GM21825 (cell line): ENCODE results near the gene XK.

Experiments used
- ATAC-seq: cut with Tn5 transposase; IDR thresholded peaks from one replicate; pipeline ENCODE4 v1.9.1; 2021; ENCODE audit warnings: mild to moderate bottlenecking, moderate library complexity; ENCODE audit not compliant: unreplicated experiment

The XK gene

DNA sequence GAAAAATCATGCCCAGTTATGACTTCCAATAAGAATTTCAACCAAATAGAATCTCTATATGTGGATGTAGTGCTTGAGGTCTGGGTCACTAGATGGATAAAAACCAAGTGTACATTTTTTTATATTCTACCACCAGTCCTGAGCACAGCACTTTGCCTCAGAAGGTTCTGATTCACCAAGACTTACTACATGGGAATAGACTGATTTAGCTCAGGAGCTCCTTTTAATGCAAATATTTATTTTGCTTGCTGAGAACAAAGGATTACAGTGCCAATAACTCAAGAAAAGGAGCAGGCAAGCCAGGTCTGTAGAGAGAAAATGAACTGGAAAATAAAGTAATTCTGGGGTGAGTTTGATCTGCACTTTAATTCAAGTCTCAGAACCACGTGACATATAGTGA lies 6.4 kb upstream of the XK start:
- ATAC-seq = no peak

DNA sequence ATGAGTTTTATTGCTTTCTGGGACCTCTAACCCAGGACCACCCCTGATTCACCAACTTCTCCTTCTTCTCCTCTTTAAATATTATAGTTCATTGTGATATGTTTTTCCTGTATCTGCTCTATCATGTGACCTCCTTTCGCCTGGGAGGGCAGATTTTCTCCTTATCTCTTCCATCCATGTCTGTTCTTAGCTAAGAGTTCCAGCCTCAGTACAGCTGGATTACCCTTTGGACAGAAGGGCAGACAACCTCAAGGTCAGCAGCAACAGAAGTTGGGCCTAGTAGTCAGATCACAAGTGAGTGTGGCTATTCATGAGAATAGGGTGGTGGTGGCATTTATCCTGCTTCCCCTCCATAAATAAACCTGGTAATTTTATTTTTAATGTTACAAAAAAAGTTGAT lies 5.7 kb upstream of the XK start:
- ATAC-seq = no peak

DNA sequence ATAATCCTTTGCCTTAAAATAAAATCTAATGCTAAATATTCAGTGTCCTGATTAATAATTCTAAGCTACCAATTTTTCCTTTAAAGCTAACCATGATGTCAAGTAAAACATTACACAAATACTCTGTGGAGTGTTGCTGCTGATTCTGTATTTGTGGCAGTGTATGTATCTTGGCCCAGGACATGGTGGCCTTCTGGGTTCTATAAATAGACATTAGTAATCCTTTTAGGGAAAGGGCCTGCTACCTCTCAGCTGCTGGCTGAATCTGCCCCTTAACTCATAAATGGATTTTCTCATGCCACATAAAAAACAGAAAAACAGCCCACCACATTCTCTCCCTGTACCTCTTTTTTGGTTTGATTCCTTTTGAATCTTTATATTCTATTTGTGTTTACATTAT lies 1.2 kb upstream of the XK start:
- no peak for ATAC-seq

DNA sequence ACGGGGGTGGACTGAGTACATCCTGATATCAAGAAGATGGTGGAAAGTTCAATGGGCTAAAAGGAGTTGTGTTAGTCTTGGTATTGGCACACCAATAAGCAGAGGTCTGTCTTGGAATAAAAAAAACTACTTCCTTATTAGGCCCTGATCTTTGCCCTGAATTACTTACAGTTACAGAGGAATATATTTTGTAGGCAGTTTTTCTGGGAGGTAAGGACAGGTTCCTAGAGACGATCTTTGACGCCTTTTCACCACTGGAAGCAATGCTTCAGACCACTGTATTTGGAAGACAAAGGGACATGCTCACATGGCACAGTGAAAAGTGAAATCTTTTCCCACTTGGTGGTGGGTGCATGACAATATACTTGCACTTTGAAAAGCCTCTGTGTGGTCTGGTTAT lies 618 bp upstream of the XK start:
- no peak for ATAC-seq

DNA sequence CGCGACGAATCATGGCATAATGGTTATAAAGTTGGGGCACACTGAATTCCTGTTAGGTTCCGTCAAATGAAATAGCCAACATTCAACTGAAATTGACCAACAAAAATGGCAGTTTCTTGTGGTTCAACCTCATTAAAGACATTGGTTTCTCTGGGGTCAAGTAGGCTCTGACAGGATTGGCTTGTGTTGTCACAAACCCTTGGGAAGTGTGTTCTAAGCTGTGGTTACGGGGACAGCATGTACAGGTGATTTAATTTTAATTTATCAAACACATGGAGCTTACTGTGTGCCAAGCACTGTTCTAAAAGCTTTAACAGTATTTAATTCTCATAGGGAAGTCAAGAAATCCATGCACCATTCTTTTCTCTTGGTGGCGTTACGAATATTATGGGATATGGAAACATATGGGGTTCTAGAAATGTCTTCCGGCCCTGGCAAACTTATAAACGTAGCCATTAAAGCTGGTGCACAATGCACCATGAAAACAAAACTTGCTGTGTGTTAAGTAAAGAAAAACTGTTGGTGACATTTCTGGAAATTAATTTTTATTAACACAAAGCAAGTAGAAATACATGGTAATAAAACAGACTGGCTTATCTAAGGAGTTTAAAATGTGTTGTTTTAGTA lies 891 bp downstream of the XK start:
- ATAC-seq = no peak

DNA sequence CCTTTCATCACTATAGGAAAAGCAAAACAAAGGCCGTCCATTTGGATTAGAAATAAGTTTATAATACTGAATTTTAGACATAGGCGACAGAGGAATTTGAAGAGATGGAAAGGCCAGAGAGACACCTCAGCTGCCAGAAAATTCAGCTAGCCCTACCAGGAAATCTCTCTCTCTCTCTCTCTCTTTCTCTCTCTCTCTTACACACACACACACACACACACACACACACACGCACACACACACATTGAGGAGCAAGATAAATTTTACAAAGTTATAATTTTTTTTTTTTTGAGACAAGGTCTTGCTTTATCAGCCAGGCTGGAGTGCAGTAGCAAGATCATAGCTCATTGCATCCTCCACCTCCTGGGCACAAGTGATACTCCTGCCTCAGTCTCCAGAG lies 1.4 kb downstream of the XK start:
- no peak for ATAC-seq

DNA sequence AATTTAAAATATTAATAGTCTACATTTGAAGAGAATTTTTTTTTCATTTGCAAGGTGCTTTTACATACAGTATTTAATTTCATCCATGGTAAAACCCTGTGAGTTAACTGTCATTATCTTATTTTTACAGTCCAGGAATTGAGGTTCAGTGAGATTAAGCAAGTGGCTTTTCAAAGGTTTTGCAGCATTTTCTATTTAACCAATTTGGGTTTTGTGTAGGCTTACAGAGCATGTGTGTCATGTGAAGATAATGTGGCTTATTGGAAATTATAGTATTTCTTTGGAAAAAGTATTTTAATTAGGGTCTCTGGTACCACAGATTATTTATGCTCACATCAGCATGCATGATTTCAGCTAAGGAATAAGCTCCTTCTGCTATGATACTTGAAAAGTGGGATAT lies 4.5 kb downstream of the XK start:
- ATAC-seq = no peak

DNA sequence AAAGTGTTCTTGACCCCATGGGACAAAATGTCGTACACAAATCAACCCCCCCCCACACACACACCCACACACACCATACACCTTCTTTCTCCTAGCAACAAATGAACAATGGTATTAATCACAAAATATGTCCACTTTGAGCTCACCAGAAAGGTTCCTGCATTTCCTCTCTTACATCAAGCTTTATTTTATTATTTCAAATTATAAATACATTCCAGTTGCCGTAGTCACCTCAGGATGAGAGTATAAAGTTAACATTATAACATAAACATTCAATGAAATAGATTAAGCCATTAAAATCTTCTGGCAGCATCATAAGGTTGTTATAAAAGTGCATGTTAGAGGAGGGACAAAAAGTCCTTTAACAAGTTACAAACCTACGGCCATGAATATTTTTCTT lies 7.3 kb downstream of the XK start:
- no peak for ATAC-seq

DNA sequence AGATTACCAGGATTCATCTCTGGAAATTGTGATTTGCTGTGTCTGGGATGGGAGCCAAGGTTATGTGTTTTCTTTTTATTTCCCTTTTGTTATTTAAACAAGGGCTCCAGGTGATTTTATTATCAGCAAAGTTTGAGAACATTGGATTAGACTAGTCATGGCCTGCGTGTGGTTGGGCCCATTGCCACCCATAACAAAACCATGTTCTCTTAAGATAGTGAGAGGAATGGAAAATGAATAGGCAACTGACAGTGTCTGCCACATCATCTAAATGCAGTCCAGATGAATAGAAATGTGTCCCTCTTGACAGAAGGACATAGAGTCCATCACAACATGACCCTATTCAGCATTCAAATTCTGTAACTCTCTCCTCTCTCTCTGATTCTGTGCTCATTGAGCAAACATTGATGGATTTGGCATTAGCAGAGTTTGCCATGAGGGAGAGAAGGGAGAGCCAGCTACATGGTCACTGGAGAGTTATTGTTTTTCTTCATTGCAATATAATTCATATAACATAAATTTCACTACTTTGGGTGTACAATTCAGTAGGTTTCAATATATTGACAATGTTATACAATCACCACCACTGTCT lies 11.7 kb downstream of the XK start:
- ATAC-seq = no peak

DNA sequence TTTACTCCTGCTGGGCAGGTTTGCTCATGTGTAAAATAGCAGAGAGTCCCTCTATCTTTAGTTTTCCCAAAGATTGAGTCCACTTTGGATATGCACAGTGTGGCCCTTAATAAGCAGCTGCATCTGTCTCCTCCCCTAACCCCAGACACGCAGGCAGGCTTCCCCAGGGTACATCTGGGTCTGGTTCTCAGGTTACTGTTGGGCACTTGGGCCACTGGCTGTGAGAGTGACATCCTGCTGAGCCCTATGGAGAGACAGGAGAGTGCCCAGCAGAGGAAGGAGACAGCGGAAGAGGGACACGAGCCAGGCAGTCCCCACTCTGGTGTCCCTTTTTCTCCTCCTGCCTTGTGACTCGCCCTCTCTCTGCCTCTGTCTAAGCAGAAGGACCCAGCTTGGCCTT lies 16.0 kb downstream of the XK start:
- ATAC-seq = no peak

DNA sequence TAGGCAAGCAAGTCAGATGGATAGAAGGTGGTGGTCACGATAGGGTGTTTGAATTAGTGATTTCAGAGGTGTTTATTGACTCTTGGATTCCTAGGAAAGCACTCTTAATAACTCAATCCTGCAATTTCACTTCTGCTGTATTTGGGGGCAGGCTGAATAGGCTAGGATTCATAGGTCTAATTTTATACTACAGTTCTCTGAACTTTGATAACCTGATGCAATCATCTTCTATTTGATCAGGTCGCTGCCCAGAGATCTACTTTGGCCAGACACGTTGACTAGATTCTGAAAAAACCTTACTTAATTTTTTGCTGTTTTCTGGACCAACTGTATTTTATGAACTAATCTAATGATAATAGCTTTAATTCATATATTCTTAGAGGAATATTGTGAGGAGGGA lies 26.4 kb downstream of the XK start:
- no peak for ATAC-seq

DNA sequence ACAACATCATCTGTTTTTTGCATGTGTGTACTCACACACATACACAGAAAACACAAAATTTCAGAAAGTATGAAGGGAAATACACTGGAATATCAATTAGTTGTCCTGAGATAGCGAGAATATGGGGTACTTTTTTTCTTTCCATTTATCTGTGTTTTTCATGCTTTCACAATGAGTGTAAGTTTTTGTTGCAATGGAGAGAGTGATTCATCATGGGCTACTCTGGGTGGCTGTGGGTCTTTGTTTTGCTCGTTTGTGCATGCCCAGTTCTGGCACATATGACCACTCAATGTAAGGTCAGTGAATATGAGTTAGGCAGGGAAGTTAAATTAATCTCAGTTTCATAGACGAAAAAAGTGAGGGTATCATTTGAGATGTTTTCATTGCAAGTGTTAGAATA lies 26.9 kb downstream of the XK start:
- no peak for ATAC-seq

DNA sequence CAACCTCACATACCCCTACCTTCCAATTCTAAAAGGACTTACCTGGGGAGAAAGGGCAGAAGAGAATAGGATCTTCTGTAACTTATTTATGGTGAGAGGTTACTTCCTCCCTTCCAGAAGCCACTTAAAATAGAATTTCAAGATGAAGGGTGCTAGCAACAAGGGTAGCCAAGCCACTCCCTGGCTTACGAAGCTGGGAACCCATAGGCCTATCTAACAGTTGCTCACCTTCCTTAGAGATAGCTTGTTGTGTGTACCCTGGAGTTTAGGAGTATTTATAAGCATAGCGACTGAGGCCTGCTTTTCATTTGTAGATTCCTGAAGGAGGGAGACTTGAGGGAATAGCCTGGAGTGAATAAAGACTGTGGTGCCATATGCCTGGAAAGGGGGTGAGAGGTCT lies 28.9 kb downstream of the XK start:
- no peak for ATAC-seq

DNA sequence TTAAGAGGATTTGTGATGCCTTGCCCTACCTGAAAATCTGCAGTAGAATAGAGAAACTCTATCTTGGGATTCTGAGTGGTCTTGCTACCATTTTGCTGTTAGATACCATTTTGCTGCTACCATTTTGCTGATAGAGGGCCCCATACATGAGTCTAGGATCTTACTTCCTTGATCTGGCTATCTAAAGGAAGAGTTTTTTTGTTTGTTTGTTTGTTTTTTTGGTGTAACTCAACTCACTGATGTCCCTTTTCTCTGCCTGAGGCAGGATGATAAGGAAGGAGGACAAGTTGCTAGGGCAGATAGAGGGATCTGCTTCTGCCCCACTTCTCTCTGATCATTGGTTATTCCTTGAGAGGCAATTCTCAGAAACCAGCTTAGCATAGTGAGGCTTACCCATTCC lies 31.0 kb downstream of the XK start:
- no peak for ATAC-seq

DNA sequence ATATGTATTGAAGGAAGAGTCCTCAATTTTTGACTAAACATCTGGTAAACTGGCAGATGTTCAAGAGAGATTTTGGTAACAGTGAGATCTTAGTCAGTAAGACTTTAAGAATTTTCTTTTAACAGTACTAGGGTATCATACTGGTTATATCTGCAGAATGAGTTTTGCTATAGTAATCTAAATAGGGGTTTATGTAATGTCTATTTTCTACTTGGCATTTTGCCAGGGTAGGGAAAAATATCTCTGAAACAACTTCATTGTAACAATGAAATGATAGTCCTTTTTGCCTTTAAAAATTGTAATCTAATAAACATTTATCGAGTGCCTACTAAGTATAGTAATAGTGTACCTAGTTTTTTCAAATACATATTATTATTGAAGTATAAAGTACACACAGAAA lies 32.1 kb downstream of the XK start:
- ATAC-seq = no peak

DNA sequence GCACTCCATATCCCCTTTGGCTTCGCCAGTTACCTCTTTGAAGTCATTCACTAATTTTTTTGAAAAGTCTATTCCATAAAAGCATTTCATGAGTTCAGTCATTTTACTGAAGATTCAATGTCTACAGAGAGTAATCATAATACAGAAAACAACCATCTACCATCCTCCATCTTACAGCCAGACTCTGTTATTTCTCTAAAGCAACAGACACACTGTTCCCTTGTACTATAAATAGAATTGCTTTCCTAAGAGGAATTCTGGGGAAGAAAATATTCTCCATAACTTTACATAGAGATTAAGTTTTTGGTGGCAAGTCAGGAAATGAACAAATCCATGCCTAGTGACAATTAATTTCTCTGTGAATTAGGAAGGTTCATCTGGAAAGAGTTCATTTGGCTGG lies 37.0 kb downstream of the XK start:
- ATAC-seq = no peak

DNA sequence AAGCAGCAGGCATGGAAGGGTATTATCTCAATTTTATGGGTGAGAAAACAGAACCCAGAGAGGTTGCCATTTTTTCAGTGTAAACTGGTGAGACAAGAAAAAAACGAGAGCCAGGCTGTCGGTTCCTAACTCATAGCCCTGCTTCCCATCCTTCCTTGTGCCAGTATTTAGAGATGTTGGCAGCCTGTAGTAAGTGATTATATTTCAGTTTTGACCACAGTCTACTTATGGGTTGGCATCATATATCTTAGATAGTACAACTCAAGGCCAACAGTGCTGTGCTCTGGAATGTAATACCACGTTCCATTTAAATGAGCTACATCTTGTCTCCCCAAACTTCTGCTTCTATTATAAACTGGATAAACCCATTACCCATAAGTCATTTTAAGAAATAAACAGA lies 40.8 kb downstream of the XK start:
- no peak for ATAC-seq

DNA sequence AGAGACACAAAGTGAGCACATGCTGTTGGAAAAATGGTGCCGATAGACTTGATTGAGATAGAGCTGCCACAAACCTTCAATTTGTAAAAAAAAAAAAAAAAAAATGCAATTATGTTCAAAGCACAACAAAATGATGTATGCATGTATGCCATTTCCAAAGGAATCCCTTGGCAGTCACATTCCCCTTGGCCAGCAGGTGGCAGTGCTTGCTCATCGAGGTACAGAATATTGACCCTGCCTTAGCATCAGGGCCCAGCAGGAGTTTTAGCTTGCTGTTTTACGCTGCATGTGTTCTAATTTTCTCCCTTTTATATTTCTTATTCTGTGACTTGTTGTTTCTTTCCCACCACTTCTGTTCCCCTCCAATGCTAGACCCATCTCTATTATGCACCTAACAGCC lies 59.8 kb downstream of the XK start:
- peak; percentile 55 for ATAC-seq

DNA sequence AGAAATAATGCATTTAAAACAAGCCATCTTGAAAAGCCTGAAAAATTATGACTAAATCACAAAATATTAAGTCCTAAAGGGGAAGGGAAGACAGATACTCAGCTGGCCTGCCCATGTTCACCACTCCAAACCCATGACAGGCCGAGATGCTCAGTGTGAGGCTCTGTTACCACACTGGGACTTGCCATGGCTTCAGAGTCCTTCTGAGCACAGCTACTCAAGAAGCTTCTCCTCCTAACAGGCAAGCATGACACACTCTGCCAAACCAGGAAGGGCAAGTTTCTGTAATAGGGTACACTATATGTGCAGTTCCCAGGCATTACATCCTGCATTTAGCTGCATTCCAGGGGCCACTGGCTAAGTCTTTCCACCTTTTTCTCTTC lies 60.2 kb downstream of the XK start:
- peak; percentile 43 for ATAC-seq

DNA sequence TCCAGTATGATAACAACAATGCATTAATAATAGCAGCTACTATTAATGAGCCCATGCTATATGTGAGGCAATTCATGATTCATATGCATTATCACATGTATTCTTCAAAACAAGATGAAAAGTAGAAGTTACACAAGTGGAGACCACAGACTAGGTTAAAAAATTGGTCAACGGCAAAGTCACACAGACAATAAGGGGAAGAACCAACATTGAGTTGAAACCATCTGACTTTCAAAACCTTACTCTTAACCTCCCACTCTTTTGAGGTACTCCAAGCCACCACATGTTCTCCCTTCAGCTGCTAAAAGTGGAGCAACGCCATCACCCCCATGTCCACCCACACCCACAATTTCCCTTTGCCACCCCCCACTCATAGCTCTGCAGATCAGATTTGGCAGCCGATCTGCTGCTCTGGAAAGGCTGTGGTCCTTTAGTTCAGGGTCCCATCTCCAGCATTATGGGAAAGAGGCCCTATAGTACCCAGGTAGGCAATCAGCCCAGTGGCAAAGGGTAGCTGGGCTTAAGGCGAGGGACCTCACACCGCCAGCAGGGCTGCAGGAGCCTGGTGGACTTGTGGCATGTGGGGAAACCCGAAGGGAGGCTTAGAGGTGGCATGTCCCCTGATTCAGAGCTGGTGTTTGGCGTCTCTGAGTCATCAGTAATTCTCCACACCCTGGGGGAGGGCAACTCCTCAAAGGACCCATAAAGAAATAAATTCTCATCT lies 60.8 kb downstream of the XK start:
- peak; percentile 75 for ATAC-seq

DNA sequence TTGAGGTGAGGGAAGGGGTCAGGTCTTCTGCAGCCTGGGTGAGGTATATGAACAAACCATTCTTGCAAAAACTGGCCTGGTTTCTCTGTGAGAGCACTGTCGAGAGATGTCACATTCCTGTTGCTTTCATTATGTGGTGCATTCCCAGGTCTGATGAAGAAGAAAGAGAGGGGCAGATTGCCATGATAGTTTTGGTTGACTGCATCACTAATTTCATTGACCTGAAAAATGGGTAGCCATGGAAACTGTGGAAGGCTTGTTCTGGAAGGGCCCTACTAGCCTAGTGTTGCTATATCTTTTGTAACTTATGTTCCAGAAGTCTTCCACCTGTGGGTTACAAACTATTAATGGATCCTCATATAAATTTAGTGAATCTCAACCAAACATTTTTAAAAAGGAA lies 61.4 kb downstream of the XK start:
- no peak for ATAC-seq

DNA sequence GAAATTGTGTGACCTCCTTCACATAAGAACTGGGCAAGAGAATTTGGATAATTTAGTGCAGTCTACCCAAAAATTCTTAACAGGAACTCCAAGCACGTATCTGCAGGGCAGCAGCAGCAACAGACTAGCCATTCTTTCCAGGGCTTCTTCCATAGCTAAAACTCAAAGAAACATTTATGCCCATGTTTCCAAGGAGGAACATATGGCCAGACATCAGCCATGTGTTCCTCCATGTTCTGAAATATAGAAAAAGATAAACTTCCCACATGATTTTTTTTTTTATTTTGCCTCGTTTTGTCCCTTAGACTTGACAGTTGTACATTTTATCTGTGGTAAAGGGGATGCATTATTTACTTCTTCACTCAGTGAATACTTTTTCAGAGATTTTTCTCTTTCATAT lies 66.7 kb downstream of the XK start:
- ATAC-seq = no peak

DNA sequence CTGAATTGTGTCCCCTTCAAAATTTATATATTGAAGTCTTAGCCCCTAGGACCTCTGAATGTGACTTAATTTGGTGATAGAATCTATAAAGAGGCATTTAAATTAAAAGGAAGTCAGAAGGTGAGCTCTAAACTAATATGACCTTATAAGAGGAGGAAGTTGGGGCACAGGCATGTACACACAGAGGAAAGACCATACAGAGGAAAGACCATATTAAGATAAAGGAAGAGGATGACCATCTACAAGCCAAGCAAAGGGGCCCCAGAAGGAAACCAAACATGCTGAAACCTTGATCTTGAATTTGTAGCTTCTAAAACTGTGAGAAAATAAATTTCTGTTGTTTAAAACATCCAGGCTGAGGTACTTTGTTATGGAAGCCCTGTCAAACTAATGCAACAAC lies 67.3 kb downstream of the XK start:
- no peak for ATAC-seq
